Suprapubic skin (tissue), 4 donors: ENCODE data around the gene SPATA13. TPM values are rescaled to one million over a fixed set of nuclear protein-coding genes. Genes with fewer than 3 reads are reported as not detected.

Experiments used
- DNase-seq, 2 donors: peaks; one replicate each; pipeline ENCODE4 v3.0.0-alpha.2; 2019; ENCODE audit warnings: low spot score in 2 of 2
- H3K27ac ChIP-seq: fragments of 200-600 bp; sonication (generic); one replicate; pipeline ENCODE4 v1.5.1; 2019
- H3K27me3 ChIP-seq: fragments of 200-600 bp; sonication (generic); one replicate; pipeline ENCODE4 v1.5.1; 2019
- H3K36me3 ChIP-seq: fragments of 200-600 bp; sonication (generic); one replicate; pipeline ENCODE4 v1.5.1; 2019
- H3K4me1 ChIP-seq: fragments of 200-600 bp; sonication (generic); one replicate; pipeline ENCODE4 v1.5.1; 2019
- H3K4me3 ChIP-seq: fragments of 200-600 bp; sonication (generic); one replicate; pipeline ENCODE4 v1.5.1; 2019; ENCODE audit warnings: mild to moderate bottlenecking
- H3K9me3 ChIP-seq: fragments of 200-600 bp; sonication (generic); one replicate; pipeline ENCODE4 v1.5.1; 2019
- CTCF ChIP-seq, 2 donors: fragments of 200-600 bp in 1 of 2; fragments of 450-650 bp in 1 of 2; sonication (generic) in 1 of 2; IDR thresholded peaks; one replicate each; pipeline ENCODE4 v1.5.1; 2016 to 2019; ENCODE audit warnings: antibody characterized with exemption in 2 of 2, mild to moderate bottlenecking in 1 of 2, moderate library complexity in 1 of 2
- EP300 ChIP-seq: sonication (generic); formaldehyde crosslinking; IDR thresholded peaks from one replicate; pipeline ENCODE4 v1.6.1; 2017; ENCODE audit warnings: antibody characterized with exemption
- POLR2A ChIP-seq, 2 donors: fragments of 450-650 bp; IDR thresholded peaks; one replicate each; pipeline ENCODE4 v1.6.1; 2017; ENCODE audit warnings: antibody characterized with exemption in 2 of 2, mild to moderate bottlenecking in 2 of 2, moderate library complexity in 2 of 2
- POLR2AphosphoS5 ChIP-seq, 3 donors: sonication (generic); formaldehyde crosslinking; IDR thresholded peaks; one replicate each; pipeline ENCODE4 v1.6.1; 2017; ENCODE audit warnings: antibody characterized with exemption in 3 of 3
- WGBS: methylation state at CpG from one replicate; pipeline ENCODE4 v1.1.5; 2018; 5-methylcytosine and 5-hydroxymethylcytosine counted together
- total RNA-seq, 4 donors: library from RNA; depleted of rRNA; stranded (reverse); fragments of >200 nt; gene quantifications; one replicate each; pipeline ENCODE4 v1.1.0, GENCODE V29; 2016

The SPATA13 gene
- total RNA-seq, 4 donors from 2014 or later: 26.5 to 64.2 (median 31.6) TPM

- TF ChIP-seq POLR2AphosphoS5 (IDR thresholded peaks at IDR 0.05) (no peak), CTCF (IDR thresholded peaks at IDR 0.05) (no peak), EP300 (no peak), POLR2A (IDR thresholded peaks at IDR 0.05) (no peak)
- Histone ChIP-seq H3K36me3 (no peaks in the 10 kb centered on the region), H3K9me3 (no peaks in the 10 kb centered on the region), H3K4me1 (peaks cover 5% of the 10 kb centered on the region), H3K27ac (no peak overlapping the region), H3K4me3 (no peak overlapping the region), H3K27me3 (no peaks in the 10 kb centered on the region)
- WGBS: 91% methylated on average over 6 of the region's 9 CpGs
- DNase-seq: no peak
Measured at GRCh38 chr13:24224232-24224680, 63.7 kb downstream of the SPATA13 start.

GRCh38 chr13:24225062-24225461, 64.5 kb downstream of the SPATA13 start:
- no peaks in the 10 kb centered on the region for H3K36me3 ChIP-seq
- WGBS: 82% methylated on average over 7 of the region's 11 CpGs
- H3K27ac ChIP-seq: no peak overlapping the region
- DNase-seq: no peak
- H3K27me3 ChIP-seq: no peaks in the 10 kb centered on the region
- H3K4me3 ChIP-seq: no peak overlapping the region
- no peaks in the 10 kb centered on the region for H3K4me1 ChIP-seq
- H3K9me3 ChIP-seq: no peaks in the 10 kb centered on the region
- TF ChIP-seq POLR2AphosphoS5 (IDR thresholded peaks at IDR 0.05): no peak
- no peak for TF ChIP-seq POLR2A (IDR thresholded peaks at IDR 0.05)
- no peak for TF ChIP-seq EP300
- TF ChIP-seq CTCF (IDR thresholded peaks at IDR 0.05): no peak

- Histone ChIP-seq H3K4me3 (no peak overlapping the region), H3K36me3 (no peaks in the 10 kb centered on the region), H3K27me3 (no peaks in the 10 kb centered on the region), H3K27ac (no peak overlapping the region), H3K4me1 (no peaks in the 10 kb centered on the region), H3K9me3 (no peaks in the 10 kb centered on the region)
- 87% methylated on average over 7 of the region's 7 CpGs for WGBS
- no peak for DNase-seq
- no peak for TF ChIP-seq POLR2AphosphoS5 (IDR thresholded peaks at IDR 0.05)
- TF ChIP-seq POLR2A (IDR thresholded peaks at IDR 0.05): no peak
- TF ChIP-seq CTCF (IDR thresholded peaks at IDR 0.05): no peak
- no peak for TF ChIP-seq EP300
Measured at GRCh38 chr13:24225930-24226329, 65.4 kb downstream of the SPATA13 start.

GRCh38 chr13:24226762-24227161, 66.2 kb downstream of the SPATA13 start:
- no peak overlapping the region for H3K4me3 ChIP-seq
- no peaks in the 10 kb centered on the region for H3K36me3 ChIP-seq
- 83% methylated on average over 3 of the region's 3 CpGs for WGBS
- H3K27ac ChIP-seq: no peak overlapping the region
- H3K4me1 ChIP-seq: no peaks in the 10 kb centered on the region
- H3K9me3 ChIP-seq: no peaks in the 10 kb centered on the region
- DNase-seq: no peak
- TF ChIP-seq POLR2AphosphoS5 (IDR thresholded peaks at IDR 0.05): no peak
- no peak for TF ChIP-seq POLR2A (IDR thresholded peaks at IDR 0.05)
- no peak for TF ChIP-seq EP300
- TF ChIP-seq CTCF (IDR thresholded peaks at IDR 0.05): no peak
- no peaks in the 10 kb centered on the region for H3K27me3 ChIP-seq

- no peak overlapping the region for H3K4me3 ChIP-seq
- H3K27ac ChIP-seq: no peak overlapping the region
- 40% methylated on average over 4 of the region's 4 CpGs for WGBS
- H3K4me1 ChIP-seq: no peaks in the 10 kb centered on the region
- H3K36me3 ChIP-seq: no peaks in the 10 kb centered on the region
- H3K27me3 ChIP-seq: no peaks in the 10 kb centered on the region
- DNase-seq: no peak
- H3K9me3 ChIP-seq: no peaks in the 10 kb centered on the region
- TF ChIP-seq CTCF (IDR thresholded peaks at IDR 0.05) (peak; percentile 47 to 85), POLR2AphosphoS5 (IDR thresholded peaks at IDR 0.05) (no peak)
Measured at GRCh38 chr13:24228852-24229458, 68.4 kb downstream of the SPATA13 start.
